Heart left ventricle (tissue), 16 donors: ENCODE measurements around the gene CCN2. TPM values are rescaled to one million over a fixed set of nuclear protein-coding genes. Genes with fewer than 3 reads are reported as not detected.

Experiments used
- ATAC-seq, 4 donors: fragments of 200-7000 bp; cut with Tn5 transposase; one replicate each; pipeline ENCODE4 v1.9.1; 2020 to 2022; ENCODE audit warnings: moderate library complexity in 4 of 4, mild to moderate bottlenecking in 3 of 4, moderate number of reproducible peaks in 1 of 4
- DNase-seq, 5 donors: peaks; one replicate each; pipeline ENCODE4 v3.0.0-alpha.2; 2020
- H3K27ac ChIP-seq, 12 donors: fragments of 200-600 bp; sonication (generic) in 4 of 12; one replicate each; pipeline versions ENCODE4 v1.5.0 to v1.8.0; 2016 to 2022; ENCODE audit warnings: mild to moderate bottlenecking in 2 of 12
- H3K27me3 ChIP-seq, 9 donors: fragments of 200-600 bp; sonication (generic) in 2 of 9; one replicate each; pipeline versions ENCODE4 v1.5.1 to v1.8.0; 2016 to 2022; ENCODE audit warnings: mild to moderate bottlenecking in 3 of 9
- H3K36me3 ChIP-seq, 9 donors: fragments of 200-600 bp; sonication (generic) in 2 of 9; one replicate each; pipeline versions ENCODE4 v1.5.0 to v1.8.0; 2018 to 2022; ENCODE audit warnings: mild to moderate bottlenecking in 2 of 9
- H3K4me1 ChIP-seq, 12 donors: fragments of 200-600 bp; sonication (generic) in 4 of 12; one replicate each; pipeline versions ENCODE4 v1.5.0 to v1.8.0; 2016 to 2022; ENCODE audit warnings: mild to moderate bottlenecking in 3 of 12
- H3K4me3 ChIP-seq, 12 donors: fragments of 200-600 bp; sonication (generic) in 4 of 12; one replicate each; pipeline versions ENCODE4 v1.5.0 to v1.8.0; 2017 to 2022; ENCODE audit warnings: mild to moderate bottlenecking in 9 of 12, moderate library complexity in 4 of 12
- H3K9me3 ChIP-seq, 12 donors: fragments of 200-600 bp; sonication (generic) in 4 of 12; one replicate each; pipeline versions ENCODE4 v1.5.0 to v1.8.0; 2016 to 2022; ENCODE audit warnings: mild to moderate bottlenecking in 1 of 12
- POLR2A ChIP-seq, 2 donors: fragments of 450-650 bp; IDR thresholded peaks; one replicate each; pipeline ENCODE4 v1.6.1; 2017; ENCODE audit warnings: antibody characterized with exemption in 2 of 2, mild to moderate bottlenecking in 2 of 2, moderate library complexity in 2 of 2
- WGBS, 4 donors: extraction: QIAGEN DNeasy Blood & Tissue Kit in 2 of 4; methylation state at CpG; one replicate each; pipeline versions ENCODE4 v1.1.5 to v1.1.7; 2013 to 2018; 5-methylcytosine and 5-hydroxymethylcytosine counted together
- intact Hi-C, 10 donors: fragments of 100-400 bp; cut with DNase I; formaldehyde crosslinking; loops; one replicate each; pipeline versions ENCODE4 v1.11.1 to v1.14.2; 2022
- polyA plus RNA-seq, 2 donors: library from polyadenylated mRNA; stranded (reverse); fragments of 200-250 nt; gene quantifications; one replicate each; pipeline ENCODE4 v1.2.3, GENCODE V29; 2013
- total RNA-seq, 9 donors: library from RNA; depleted of rRNA in 2 of 9; stranded (reverse); fragments of >200 nt in 2 of 9; fragmentation: NEBNext Ultra II Directional in 3 of 9; extraction: Animal tissue kit (Norgen Biotek cat#: 25700) in 3 of 9; gene quantifications; one replicate each; pipeline versions ENCODE4 v1.1.0 to v1.2.4, GENCODE V29; 2016 to 2023
- TF ChIP-seq, protein P1 (sequence below), 12 donors: fragments of 200-600 bp; sonication (generic) in 4 of 12; IDR thresholded peaks; one replicate each; pipeline versions ENCODE4 v1.5.0 to v1.8.0; 2018 to 2022; ENCODE audit warnings: antibody characterized with exemption in 12 of 12, mild to moderate bottlenecking in 5 of 12
- donor health status: ischemic (EF 13 %, LVEDD 7.1; RV severe dilation, severe dysfunction).
- donor health status: healthy with polysubstance abuse.
- donor health status: DM: no; HTN: yes; CAD: no.
- donor health status: DM: no; HTN: no; CAD: no.
- donor health status: ischemic (EF 25% LVEDD 6.9; RV normal size, moderate dysfunction).
- donor health status: ischemic (EF 25% LVEDD 5.7; RV mildly dilated, moderate dysfunction).
- donor health status: healthy.
- donor health status: DM: yes; HTN: yes; CAD: no.
- donor health status: ischemic (EF 35%, LVEDD 5.7; RV mildly dilated, moderate dysfunction).
- donor health status: nonischemic (EF 11% LVEDD 7.7; RV severe dilation, severe dysfunction).
- donor health status: DM: yes; HTN: yes; CAD: no.
- donor health status: PGD.
- donor health status: ischemic (EF 29% LVEDD 5.4; RV normal size, mild dysfunction).
- donor health status: nonischemic (EF 23%, LVEDD 6.1; RV moderate dilation, normal function).

Gene CCN2
- total and polyA plus RNA-seq, 11 donors, result 7.8 to 90.7 (median 39.0) TPM

DNA sequence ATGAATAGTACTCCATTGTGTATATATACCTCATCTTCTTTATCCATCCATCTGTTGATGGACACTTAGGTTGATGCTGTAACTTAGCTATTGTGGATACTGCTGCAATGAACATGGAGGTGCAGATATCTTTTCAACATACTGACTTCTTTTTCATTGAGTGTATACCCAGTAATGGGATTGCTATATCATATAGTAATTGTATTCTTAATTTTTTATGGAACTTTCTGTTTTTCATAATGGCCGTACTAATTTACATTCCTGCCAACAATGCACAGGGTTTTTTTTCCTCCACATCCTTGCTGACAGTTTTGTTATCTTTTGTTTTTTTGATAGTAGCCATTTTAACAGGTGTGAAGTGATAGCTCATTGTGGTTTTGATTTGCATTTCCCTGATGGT, 5.2 kb downstream of the CCN2 start:
- TF ChIP-seq, protein P1, sequence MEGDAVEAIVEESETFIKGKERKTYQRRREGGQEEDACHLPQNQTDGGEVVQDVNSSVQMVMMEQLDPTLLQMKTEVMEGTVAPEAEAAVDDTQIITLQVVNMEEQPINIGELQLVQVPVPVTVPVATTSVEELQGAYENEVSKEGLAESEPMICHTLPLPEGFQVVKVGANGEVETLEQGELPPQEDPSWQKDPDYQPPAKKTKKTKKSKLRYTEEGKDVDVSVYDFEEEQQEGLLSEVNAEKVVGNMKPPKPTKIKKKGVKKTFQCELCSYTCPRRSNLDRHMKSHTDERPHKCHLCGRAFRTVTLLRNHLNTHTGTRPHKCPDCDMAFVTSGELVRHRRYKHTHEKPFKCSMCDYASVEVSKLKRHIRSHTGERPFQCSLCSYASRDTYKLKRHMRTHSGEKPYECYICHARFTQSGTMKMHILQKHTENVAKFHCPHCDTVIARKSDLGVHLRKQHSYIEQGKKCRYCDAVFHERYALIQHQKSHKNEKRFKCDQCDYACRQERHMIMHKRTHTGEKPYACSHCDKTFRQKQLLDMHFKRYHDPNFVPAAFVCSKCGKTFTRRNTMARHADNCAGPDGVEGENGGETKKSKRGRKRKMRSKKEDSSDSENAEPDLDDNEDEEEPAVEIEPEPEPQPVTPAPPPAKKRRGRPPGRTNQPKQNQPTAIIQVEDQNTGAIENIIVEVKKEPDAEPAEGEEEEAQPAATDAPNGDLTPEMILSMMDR (IDR thresholded peaks at IDR 0.05), result no peak
- TF ChIP-seq POLR2A (IDR thresholded peaks at IDR 0.05), result no peak
- ATAC-seq (no peak), DNase-seq (no peak)
- intact Hi-C loops, result loop anchor here in 1 of 10 donors (5.0 kb wide), 1 partner anchor 261 kb away; no protein-coding TSS in a partner anchor
- no peak overlapping the region for H3K4me3 ChIP-seq
- H3K27me3 ChIP-seq, result peaks cover 0 to 15% (median 0%) of the 10 kb centered on the region in 9 donors
- H3K4me1 ChIP-seq, result peaks cover 0 to 13% (median 2%) of the 10 kb centered on the region in 12 donors
- H3K36me3 ChIP-seq, result peaks cover 0 to 21% (median 4%) of the 10 kb centered on the region in 9 donors
- WGBS, 4 donors, result 92 to 100% (median 96%) methylated on average over 1 of the region's 1 CpG
- H3K9me3 ChIP-seq, result no peaks in the 10 kb centered on the region
- H3K27ac ChIP-seq, result no peak overlapping the region

DNA sequence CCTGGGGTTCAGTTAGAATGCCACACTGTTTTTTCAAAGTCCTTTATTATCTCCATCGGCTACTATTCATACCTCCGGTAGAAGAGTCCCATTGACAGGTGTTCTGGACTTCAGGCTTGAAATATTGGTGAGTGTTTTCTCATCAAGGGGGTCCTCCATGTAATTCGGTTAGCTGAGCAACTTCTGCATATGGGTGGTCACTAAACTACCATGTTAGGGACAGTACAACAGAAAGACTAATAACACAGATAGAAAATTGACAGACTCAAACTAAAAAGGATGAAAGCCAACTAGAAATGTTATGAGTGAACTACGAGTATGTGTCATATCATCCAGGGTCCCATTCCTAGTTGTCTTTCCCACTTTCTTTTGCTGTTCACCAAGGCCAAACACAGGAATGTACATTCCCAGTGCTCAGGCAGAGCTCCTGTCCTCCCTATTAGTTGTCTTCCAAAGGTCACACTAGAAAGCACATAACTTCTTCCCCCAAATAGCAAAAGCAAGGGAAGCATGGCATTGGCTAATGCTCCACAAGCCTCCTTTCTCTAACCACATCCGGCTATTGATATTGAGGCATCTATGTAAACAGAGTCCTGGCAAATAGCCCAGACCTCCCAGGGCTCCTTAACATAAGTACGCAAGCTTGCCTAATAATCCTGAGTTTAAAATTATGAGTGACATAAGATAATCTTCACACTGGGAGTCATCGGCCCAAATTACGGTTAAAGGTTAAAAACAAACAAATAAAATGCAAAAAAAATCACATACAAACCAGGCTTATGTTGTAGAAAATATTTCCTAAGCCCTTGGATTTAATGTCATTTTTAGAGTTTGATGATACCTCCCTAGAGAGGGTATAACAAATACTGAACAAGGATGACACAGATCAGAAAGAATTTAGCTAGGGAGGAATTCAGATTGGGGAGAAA, 13.2 kb downstream of the CCN2 start:
- H3K27ac ChIP-seq, result peak overlapping the region in 7 of 12 donors; percentile 2 to 64 (median 16)
- intact Hi-C loops, result no loop called here

DNA sequence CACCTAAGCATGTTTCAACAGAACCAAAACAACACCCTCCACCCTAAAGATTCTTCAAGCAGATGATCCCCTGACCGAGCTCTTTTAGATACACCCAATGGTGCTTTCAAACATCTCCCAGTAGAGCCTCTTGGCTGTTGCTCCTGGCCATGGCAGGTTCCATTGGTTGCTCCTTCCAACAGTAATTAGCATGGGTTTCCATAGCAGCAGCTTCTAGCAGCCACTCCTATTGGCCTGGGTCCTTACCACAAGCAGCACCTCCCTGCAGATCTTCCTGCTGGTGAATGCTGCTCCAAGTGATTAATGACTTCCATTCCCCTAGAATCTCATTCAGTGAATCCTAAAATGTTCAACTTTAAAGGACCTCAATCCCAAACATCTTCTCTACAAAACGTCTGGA, 13.9 kb downstream of the CCN2 start:
- peaks cover 0 to 23% (median 0%) of the 10 kb centered on the region in 12 donors for H3K4me1 ChIP-seq
- H3K36me3 ChIP-seq, result no peaks in the 10 kb centered on the region
- ATAC-seq (peak; percentile 46 to 77 (median 60)), DNase-seq (peak in 3 of 5 donors; percentile 24 to 33 (median 26))
- no peaks in the 10 kb centered on the region for H3K27me3 ChIP-seq
- TF ChIP-seq, protein P1 (IDR thresholded peaks at IDR 0.05), result no peak
- TF ChIP-seq POLR2A (IDR thresholded peaks at IDR 0.05), result no peak
- peak overlapping the region in 5 of 12 donors; percentile 15 to 64 (median 16) for H3K27ac ChIP-seq
- H3K4me3 ChIP-seq, result no peak overlapping the region
- no peaks in the 10 kb centered on the region for H3K9me3 ChIP-seq
- WGBS, 4 donors, result 61 to 78% (median 68%) methylated on average over 2 of the region's 2 CpGs
- intact Hi-C loops, result no loop called here

More for the DNA sequence above, 13.2 kb downstream of the CCN2 start:
- TF ChIP-seq POLR2A (IDR thresholded peaks at IDR 0.05), result no peak
- TF ChIP-seq, protein P1 (IDR thresholded peaks at IDR 0.05), result no peak
- Histone ChIP-seq H3K4me1 (peaks cover 0 to 23% (median 0%) of the 10 kb centered on the region in 12 donors), H3K4me3 (no peak overlapping the region), H3K27me3 (no peaks in the 10 kb centered on the region), H3K9me3 (no peaks in the 10 kb centered on the region), H3K36me3 (no peaks in the 10 kb centered on the region)
- peak in 2 of 5 donors; percentile 35 to 37 for DNase-seq
- WGBS, 4 donors, result 70 to 79% (median 72%) methylated on average over 8 of the region's 8 CpGs
- ATAC-seq, result peak in 2 of 4 donors; percentile 41 to 55

DNA sequence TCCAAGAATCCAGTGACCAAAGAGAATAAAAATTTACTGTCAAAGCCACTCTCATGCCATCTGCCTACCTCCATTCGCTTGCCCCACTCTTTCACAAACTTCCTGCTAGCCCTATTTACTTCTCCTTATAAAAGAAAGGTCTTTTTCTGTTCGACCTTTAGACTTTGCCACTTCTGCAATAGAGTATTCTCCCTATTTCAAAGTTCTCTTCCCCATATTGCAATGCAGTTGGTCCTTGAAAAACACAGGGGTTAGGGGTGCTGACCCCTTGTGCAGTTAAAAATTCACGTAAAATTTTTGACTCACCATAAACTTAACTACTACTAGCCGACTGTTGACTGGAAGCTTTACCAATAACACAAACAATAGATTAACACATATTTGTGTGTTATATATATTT, 15.0 kb downstream of the CCN2 start:
- intact Hi-C loops, result no loop called here
- no peak overlapping the region for H3K27ac ChIP-seq
- ATAC-seq (no peak), DNase-seq (no peak)
- H3K27me3 ChIP-seq, result no peaks in the 10 kb centered on the region
- H3K4me3 ChIP-seq, result no peak overlapping the region
- no peaks in the 10 kb centered on the region for H3K9me3 ChIP-seq
- peaks cover 0 to 23% (median 0%) of the 10 kb centered on the region in 12 donors for H3K4me1 ChIP-seq
- no peaks in the 10 kb centered on the region for H3K36me3 ChIP-seq
- TF ChIP-seq POLR2A (IDR thresholded peaks at IDR 0.05), result no peak
- TF ChIP-seq, protein P1 (IDR thresholded peaks at IDR 0.05), result no peak
- WGBS, 4 donors, result 91 to 93% (median 92%) methylated on average over 4 of the region's 4 CpGs
